ENCODE measurements around the gene ISG15. TPM values are rescaled to one million over a fixed set of nuclear protein-coding genes. Genes with fewer than 3 reads are reported as not detected.
A peak's percentile ranks its signal among the peaks of the same experiment; 100 is the strongest.
"Not testable (repeated sequence)": the region's sequence is repeated elsewhere in the genome, so short reads cannot be mapped to it uniquely, and the experiment has no call there.

The ISG15 gene
- total RNA-seq, 1 experiment from 2014 or later = 201 TPM

DNA sequence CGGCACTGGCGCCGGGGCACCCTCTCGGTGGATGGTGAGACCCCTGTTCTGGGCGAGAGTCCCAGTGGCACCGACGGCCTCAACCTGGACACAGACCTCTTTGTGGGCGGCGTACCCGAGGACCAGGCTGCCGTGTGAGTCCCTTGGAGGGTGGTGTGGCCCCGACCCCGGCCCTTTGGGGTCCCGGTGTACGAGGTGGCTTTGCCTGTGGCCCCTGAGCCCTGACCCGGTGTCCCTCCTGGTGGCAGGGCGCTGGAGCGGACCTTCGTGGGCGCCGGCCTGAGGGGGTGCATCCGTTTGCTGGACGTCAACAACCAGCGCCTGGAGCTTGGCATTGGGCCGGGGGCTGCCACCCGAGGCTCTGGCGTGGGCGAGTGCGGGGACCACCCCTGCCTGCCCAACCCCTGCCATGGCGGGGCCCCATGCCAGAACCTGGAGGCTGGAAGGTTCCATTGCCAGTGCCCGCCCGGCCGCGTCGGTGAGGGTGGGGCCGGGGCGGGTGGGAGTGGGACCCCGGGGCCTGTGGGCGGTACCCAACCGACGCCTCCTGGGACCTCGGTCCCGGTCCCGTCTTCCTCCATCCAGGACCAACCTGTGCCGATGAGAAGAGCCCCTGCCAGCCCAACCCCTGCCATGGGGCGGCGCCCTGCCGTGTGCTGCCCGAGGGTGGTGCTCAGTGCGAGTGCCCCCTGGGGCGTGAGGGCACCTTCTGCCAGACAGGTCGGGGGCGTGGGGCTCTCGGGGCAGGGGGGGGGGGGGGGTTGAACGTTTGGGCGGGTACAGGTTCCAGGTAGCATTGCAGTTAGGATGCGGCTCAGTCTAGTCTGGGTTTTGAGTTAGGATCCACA, 36.2 kb downstream of the ISG15 start:
- DNase-seq (ENCODE audit: low read depth in 1 of 2, low spot score in 2 of 2) = no peak

DNA sequence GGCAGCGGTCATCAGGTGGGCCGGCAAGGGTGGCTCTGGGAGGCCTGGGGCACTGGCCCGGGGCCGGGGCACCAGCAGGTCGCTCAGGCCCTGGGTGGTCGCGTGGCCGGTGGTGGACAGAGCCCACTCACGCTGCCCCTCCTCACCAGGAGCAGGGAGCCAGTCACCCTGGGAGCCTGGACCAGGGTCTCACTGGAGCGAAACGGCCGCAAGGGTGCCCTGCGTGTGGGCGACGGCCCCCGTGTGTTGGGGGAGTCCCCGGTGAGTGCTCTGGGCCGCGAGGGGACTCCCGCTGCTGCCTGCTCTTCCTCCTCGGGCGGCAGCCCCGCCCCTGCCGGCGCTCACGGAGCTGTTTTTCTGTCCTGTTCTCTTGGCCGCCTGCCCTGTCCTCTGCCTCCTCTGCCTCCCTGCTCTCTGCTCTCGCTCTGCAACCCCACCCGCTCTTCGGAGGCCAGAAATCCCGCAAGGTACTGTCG, 37.3 kb downstream of the ISG15 start:
- no peak for DNase-seq (ENCODE audit: low read depth in 1 of 2, low spot score in 2 of 2)
- no peak overlapping the region for H3K4me3 ChIP-seq
- peaks cover 49% of the 10 kb centered on the region for H3K36me3 ChIP-seq
- H3K4me1 ChIP-seq (replicated peaks) = no peaks in the 10 kb centered on the region
- H3K27me3 ChIP-seq (replicated peaks) = no peaks in the 10 kb centered on the region
- H3K27ac ChIP-seq = no peak overlapping the region
- H3K9me3 ChIP-seq (replicated peaks) = no peaks in the 10 kb centered on the region

More for the DNA sequence above, 36.2 kb downstream of the ISG15 start:
- peaks cover 58% of the 10 kb centered on the region for H3K36me3 ChIP-seq
- no peak overlapping the region for H3K27ac ChIP-seq
- no peaks in the 10 kb centered on the region for H3K27me3 ChIP-seq (replicated peaks)
- no peak overlapping the region for H3K4me3 ChIP-seq
- no peaks in the 10 kb centered on the region for H3K9me3 ChIP-seq (replicated peaks)
- no peaks in the 10 kb centered on the region for H3K4me1 ChIP-seq (replicated peaks)

DNA sequence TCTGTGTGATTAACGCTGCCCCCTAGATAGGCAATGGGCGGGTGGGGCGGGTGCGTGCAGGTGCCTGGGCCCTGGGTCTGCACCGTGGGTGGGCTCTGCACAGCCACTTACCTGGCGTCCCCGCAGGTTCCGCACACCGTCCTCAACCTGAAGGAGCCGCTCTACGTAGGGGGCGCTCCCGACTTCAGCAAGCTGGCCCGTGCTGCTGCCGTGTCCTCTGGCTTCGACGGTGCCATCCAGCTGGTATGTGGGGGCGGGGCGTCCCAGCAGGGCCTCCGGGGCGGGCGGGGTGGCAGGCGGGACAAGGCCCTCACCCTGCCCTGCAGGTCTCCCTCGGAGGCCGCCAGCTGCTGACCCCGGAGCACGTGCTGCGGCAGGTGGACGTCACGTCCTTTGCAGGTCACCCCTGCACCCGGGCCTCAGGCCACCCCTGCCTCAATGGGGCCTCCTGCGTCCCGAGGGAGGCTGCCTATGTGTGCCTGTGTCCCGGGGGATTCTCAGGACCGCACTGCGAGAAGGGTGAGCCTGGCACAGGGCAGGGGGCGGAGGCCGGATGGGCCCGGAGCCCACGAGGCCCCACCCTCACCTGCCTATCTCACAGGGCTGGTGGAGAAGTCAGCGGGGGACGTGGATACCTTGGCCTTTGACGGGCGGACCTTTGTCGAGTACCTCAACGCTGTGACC, 38.0 kb downstream of the ISG15 start:
- Histone ChIP-seq H3K36me3 (peaks cover 45% of the 10 kb centered on the region), H3K27ac (no peak overlapping the region), H3K27me3 (replicated peaks) (no peaks in the 10 kb centered on the region), H3K4me3 (no peak overlapping the region), H3K4me1 (replicated peaks) (no peaks in the 10 kb centered on the region), H3K9me3 (replicated peaks) (no peaks in the 10 kb centered on the region)
- DNase-seq (ENCODE audit: low read depth in 1 of 2, low spot score in 2 of 2) = no peak

DNA sequence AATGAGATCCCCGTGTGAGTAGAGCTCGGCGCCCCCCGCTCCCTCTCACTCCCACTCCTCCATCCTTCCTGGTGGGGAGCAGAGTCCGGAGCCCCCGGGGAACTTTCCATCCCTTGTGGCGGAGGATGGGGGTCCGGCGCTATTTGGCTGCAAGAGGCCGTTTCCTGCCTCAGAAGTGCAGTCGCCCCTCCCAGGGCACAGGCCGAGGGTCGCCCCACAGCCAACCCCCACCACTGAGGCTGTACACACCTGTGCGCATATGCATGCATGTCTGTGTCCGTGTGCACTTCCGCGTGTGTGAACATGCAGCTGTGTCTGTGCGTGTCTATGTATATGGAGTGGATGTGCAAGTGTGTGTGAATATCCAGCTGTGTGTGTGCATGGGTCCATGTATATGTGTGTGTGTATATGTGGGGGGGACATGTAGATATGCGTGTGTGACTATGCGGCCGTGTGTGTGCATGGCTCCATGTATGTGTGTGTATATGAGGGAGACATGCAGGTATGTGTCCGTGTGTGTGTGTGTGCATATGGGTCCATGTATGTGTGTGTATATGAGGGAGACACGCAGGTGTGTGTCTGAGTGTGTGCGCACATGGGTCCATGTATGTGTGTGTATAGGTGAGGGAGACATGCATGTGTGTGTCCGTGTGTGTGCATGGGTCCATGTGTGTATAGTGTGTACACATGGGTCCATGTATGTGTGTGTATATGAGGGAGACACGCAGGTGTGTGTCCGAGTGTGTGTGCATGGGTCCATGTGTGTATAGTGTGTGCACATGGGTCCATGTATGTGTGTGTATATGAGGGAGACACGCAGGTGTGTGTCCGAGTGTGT, 38.9 kb downstream of the ISG15 start:
- peaks cover under 1% of the 10 kb centered on the region; the same call in 1 of the 2 replicates for H3K27me3 ChIP-seq (replicated peaks)
- DNase-seq (ENCODE audit: low read depth in 1 of 2, low spot score in 2 of 2) = no peak
- H3K4me1 ChIP-seq (replicated peaks) = no peaks in the 10 kb centered on the region
- H3K4me3 ChIP-seq = no peak overlapping the region
- peaks cover 39% of the 10 kb centered on the region for H3K36me3 ChIP-seq
- no peaks in the 10 kb centered on the region for H3K9me3 ChIP-seq (replicated peaks)
- H3K27ac ChIP-seq = no peak overlapping the region

DNA sequence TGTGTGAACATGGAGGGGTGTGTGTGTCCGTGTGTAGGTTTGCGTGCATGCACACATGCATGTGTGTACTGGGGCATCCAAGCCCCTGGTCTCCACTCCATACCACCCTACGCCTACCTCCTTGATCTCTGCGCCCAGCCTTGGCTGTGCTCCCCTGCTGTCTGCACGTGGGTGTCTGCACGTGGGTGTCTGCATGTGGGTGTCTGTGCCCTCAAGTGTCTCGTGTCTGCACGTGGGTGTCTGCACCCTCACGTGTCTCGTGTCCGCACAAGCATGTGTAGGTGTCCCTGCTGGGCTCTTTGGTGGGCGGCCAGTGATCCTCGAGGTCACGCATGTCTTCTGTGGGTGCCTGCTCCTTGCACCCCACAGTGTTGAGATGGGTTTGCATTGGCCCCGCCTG, 39.7 kb downstream of the ISG15 start:
- H3K27ac ChIP-seq = no peak overlapping the region
- no peak overlapping the region for H3K4me3 ChIP-seq
- H3K9me3 ChIP-seq (replicated peaks) = no peaks in the 10 kb centered on the region
- no peaks in the 10 kb centered on the region for H3K4me1 ChIP-seq (replicated peaks)
- DNase-seq (ENCODE audit: low read depth in 1 of 2, low spot score in 2 of 2) = no peak
- peaks cover 7% of the 10 kb centered on the region for H3K27me3 ChIP-seq (replicated peaks)
- peaks cover 33% of the 10 kb centered on the region for H3K36me3 ChIP-seq

DNA sequence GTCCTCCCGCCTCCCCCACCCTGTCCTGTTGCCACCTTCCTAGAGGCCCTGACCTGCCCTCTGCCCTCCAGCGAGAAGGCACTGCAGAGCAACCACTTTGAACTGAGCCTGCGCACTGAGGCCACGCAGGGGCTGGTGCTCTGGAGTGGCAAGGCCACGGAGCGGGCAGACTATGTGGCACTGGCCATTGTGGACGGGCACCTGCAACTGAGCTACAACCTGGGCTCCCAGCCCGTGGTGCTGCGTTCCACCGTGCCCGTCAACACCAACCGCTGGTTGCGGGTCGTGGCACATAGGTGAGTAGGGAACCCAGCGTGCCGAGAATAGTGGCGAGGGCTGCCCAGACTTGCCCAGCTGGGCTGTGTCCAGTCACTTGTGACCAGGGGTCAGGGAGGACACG, 40.4 kb downstream of the ISG15 start:
- peaks cover under 1% of the 10 kb centered on the region for H3K4me1 ChIP-seq (replicated peaks)
- H3K9me3 ChIP-seq (replicated peaks) = no peaks in the 10 kb centered on the region
- peaks cover 14% of the 10 kb centered on the region for H3K27me3 ChIP-seq (replicated peaks)
- peaks cover 33% of the 10 kb centered on the region for H3K36me3 ChIP-seq
- H3K27ac ChIP-seq = no peak overlapping the region
- H3K4me3 ChIP-seq = no peak overlapping the region
- DNase-seq (ENCODE audit: low read depth in 1 of 2, low spot score in 2 of 2) = no peak

DNA sequence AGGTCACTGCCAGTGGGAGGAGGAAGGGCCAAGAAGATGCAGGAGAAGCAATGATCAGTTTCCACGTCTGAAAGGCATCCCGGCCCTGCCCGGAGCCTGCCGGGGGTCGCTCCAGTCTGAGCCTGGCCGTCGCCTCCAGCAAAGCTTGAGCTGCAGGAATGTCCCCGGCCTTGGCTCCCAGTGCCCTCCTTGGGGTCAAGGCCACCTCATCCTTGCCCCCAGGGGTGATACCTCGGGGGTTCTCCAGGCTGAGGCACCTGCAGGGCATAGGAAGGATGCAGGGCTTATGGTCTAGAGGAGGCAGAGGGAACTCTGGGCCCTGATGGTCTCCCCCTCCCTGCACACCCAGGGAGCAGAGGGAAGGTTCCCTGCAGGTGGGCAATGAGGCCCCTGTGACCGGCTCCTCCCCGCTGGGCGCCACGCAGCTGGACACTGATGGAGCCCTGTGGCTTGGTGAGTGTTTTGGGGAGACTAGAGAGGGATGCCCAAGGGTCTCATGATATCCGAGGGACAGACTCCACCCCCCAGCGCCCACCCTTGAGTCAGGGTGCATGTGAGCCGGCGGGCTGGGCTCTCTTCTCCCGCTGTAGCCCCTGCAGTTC, 40.9 kb downstream of the ISG15 start:
- Histone ChIP-seq H3K36me3 (peaks cover 32% of the 10 kb centered on the region), H3K27me3 (replicated peaks) (peaks cover 18% of the 10 kb centered on the region), H3K4me1 (replicated peaks) (peaks cover 6% of the 10 kb centered on the region), H3K27ac (no peak overlapping the region), H3K9me3 (replicated peaks) (no peaks in the 10 kb centered on the region), H3K4me3 (no peak overlapping the region)
- no peak for DNase-seq (ENCODE audit: low read depth in 1 of 2, low spot score in 2 of 2)

DNA sequence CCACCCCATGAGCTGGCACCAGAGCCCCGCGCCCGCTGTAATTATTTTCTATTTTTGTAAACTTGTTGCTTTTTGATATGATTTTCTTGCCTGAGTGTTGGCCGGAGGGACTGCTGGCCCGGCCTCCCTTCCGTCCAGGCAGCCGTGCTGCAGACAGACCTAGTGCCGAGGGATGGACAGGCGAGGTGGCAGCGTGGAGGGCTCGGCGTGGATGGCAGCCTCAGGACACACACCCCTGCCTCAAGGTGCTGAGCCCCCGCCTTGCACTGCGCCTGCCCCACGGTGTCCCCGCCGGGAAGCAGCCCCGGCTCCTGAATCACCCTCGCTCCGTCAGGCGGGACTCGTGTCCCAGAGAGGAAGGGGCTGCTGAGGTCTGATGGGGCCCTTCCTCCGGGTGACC, 41.7 kb downstream of the ISG15 start:
- H3K27ac ChIP-seq = no peak overlapping the region
- H3K36me3 ChIP-seq = peaks cover 28% of the 10 kb centered on the region
- peaks cover 12% of the 10 kb centered on the region for H3K4me1 ChIP-seq (replicated peaks)
- DNase-seq (ENCODE audit: low read depth in 1 of 2, low spot score in 2 of 2) = no peak
- no peaks in the 10 kb centered on the region for H3K9me3 ChIP-seq (replicated peaks)
- no peak overlapping the region for H3K4me3 ChIP-seq
- peaks cover 22% of the 10 kb centered on the region for H3K27me3 ChIP-seq (replicated peaks)

DNA sequence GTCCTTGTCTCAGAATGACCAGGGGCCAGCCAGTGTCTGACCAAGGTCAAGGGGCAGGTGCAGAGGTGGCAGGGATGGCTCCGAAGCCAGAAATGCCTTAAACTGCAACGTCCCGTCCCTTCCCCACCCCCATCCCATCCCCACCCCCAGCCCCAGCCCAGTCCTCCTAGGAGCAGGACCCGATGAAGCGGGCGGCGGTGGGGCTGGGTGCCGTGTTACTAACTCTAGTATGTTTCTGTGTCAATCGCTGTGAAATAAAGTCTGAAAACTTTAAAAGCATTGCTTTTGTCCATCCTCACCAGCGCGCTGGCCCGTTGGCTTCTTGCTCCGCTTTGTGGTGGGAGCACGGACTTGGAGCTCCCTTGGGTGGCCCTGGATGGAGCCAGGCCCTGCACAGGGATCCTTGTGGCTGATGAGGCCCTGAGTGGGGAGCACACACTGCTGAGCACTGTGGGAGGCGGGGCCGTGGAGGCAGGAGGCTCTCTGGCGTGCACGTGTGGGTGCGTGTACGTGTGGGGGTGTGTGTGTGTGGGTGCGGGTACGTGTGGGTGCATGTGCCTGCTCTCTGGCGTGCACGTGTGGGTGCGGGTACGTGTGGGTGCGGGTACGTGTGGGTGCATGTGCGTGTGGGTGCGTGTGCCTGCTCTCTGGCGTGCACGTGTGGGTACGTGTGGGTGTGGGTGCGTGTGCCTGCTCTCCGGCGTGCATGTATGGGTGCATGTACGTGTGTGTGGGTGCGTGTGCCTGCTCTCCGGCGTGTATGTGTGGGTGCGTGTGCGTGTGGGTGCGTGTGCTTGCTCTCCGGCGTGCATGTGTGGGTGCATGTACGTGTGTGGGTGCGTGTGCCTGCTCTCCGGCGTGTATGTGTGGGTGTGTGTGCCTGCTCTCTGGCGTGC, 42.8 kb downstream of the ISG15 start:
- Histone ChIP-seq H3K4me3 (no peak overlapping the region), H3K4me1 (replicated peaks) (peaks cover 13% of the 10 kb centered on the region), H3K27me3 (replicated peaks) (peaks cover 34% of the 10 kb centered on the region), H3K36me3 (peaks cover 20% of the 10 kb centered on the region), H3K9me3 (replicated peaks) (no peaks in the 10 kb centered on the region), H3K27ac (no peak overlapping the region)
- no peak for DNase-seq (ENCODE audit: low read depth in 1 of 2, low spot score in 2 of 2)

DNA sequence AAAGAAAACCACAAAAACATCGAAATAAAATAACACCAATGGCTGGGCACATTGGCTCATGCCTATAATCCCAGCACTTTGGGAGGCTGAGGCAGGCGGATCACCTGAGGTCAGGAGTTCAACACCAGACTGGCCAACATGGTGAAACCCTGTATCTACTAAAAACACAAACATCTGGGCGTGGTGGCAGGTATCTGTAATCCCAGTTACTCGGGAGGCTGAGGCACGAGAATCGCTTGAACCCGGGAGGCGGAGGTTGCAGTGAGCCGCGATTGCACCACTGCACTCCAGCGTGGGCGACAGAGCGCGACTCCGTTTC, 44.4 kb downstream of the ISG15 start:
- H3K9me3 ChIP-seq (replicated peaks); H3K4me3 ChIP-seq; DNase-seq (ENCODE audit: low read depth in 1 of 2, low spot score in 2 of 2); H3K27ac ChIP-seq: not testable (repeated sequence)
- Histone ChIP-seq H3K4me1 (replicated peaks) (peaks cover 13% of the 10 kb centered on the region), H3K36me3 (peaks cover 12% of the 10 kb centered on the region), H3K27me3 (replicated peaks) (peaks cover 37% of the 10 kb centered on the region)

DNA sequence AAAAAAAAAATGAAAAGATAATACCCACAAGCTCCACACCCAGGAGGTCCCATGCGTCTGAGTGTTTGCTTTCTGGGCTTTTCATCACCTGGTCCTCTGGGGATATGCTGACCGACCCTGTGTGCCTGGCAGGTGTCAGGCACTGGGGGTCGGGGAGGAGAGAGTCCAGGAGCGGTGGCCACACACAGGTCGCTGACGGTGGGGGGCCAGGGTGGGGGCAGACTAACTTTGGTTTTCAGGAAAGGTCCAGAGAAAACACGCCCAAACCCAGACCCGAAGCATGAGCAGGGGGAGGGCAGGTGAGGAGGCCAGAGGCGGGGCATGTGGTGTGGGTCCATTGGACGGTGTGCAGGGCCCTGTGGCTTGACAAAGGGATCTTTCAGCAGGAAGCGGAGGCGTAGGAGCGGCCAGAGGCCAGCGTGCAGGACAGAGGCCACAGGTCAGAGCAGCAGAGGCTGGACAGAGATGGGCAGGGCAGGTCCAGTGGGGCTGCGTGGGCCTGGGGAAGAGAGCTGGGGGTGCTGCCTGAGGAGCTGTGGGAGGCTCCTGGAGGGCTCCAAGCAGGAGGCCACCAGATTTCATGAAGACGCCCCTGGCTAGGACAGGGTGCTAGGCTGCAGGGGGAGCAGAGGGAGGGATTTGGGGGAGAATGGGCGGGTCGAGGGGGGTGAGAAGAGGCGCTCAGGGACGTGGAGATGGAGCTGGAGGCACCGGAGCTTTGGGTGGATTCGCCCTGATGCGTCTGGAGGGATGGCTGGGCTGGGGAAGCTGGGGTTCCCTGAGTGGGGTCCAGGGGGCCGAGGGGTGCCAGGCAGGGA, 45.0 kb downstream of the ISG15 start:
- H3K4me1 ChIP-seq (replicated peaks) = peaks cover 16% of the 10 kb centered on the region
- H3K36me3 ChIP-seq = peaks cover 12% of the 10 kb centered on the region
- H3K4me3 ChIP-seq = no peak overlapping the region; the same call in 1 of the 2 replicates
- no peak for DNase-seq (ENCODE audit: low read depth in 1 of 2, low spot score in 2 of 2)
- no peaks in the 10 kb centered on the region; the same call in 1 of the 2 replicates for H3K9me3 ChIP-seq (replicated peaks)
- peaks cover 37% of the 10 kb centered on the region for H3K27me3 ChIP-seq (replicated peaks)
- no peak overlapping the region for H3K27ac ChIP-seq

DNA sequence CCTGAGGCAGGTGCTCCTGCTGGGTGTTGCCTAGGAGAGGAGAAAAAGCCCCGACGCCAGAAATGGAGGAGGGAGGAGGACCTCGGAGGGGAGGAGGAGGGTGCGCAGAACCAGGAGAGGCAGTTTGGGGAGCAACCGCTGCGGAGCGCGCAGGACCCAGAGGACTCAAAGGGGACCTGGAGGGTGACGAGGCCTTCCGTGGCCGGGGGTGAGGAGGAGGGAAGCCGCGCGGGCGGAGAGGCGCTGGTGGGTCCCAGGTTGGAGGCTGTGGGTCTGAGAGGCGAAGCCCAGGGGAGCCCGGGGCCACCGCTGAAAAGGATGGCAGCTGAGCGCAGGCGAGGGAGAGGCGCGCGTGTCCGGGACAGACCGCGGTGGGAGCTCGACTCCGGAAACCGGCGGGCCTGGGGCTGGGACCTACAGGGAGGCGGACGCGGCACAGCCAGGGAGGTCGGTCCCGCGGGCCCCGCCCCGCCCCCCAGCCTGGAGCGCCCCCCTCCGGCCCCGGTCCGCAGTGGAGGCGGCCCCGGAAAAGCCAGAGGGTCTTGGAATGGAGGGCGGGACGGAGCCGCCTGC, 45.7 kb downstream of the ISG15 start:
- peaks cover 7% of the 10 kb centered on the region for H3K36me3 ChIP-seq
- peaks cover 23% of the 10 kb centered on the region for H3K4me1 ChIP-seq (replicated peaks)
- no peak overlapping the region for H3K27ac ChIP-seq
- H3K4me3 ChIP-seq = peak overlapping the region; percentile 41
- H3K27me3 ChIP-seq (replicated peaks) = peaks cover 37% of the 10 kb centered on the region
- no peaks in the 10 kb centered on the region; the same call in 1 of the 2 replicates for H3K9me3 ChIP-seq (replicated peaks)
- DNase-seq (ENCODE audit: low read depth in 1 of 2, low spot score in 2 of 2) = peak in 1 of 2 experiments; percentile 34

All from SJSA1 (cell line).